Caki2 (cell line): ENCODE data around the gene SNX25. TPM values are rescaled to one million over a fixed set of nuclear protein-coding genes. Genes with fewer than 3 reads are reported as not detected.
A peak's percentile ranks its signal among the peaks of the same experiment; 100 is the strongest.
"Not testable (repeated sequence)": the region's sequence is repeated elsewhere in the genome, so short reads cannot be mapped to it uniquely, and the experiment has no call there.

Experiments
- DNase-seq: peaks from one replicate; pipeline ENCODE4 v3.0.0-alpha.2; 2015; ENCODE audit warnings: low read depth
- in situ Hi-C: cut with HindIII; loops from 2 replicates; pipeline ENCODE4 v1.10.0; 2016; ENCODE audit warnings: low sequenced_read_pairs, low pct_unique_long_range_greater_than_20kb, mixed read lengths
- total RNA-seq: library from RNA; depleted of rRNA; stranded (reverse); fragments of >200 nt; shearing (Covaris generic); gene quantifications from 2 replicates; pipeline ENCODE4 v1.2.3, GENCODE V29; 2014; ENCODE audit warnings: low replicate concordance

The SNX25 gene
- total RNA-seq, 1 experiment from 2014 or later, result 26.2 TPM

DNA sequence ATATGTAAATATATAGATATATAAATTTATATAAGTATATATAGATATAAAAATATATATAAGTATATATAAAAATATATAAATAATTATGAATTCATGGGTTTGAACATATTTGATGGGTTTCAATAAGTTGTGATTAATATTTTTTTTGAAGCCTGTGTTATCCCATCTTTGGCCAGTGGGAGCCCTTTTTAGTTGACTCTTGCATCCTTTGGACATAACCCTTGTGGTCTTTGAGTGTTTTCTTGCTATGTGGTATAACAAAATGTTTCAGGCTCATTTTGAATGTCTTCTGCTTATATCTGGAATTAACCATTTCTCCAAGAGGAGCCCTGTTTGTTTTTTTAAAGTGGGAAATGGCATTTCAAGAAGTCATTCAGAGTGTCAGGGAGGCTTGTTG is 15.2 kb downstream of the SNX25 start:
- DNase-seq, result no peak
- in situ Hi-C loops, result no loop called here

DNA sequence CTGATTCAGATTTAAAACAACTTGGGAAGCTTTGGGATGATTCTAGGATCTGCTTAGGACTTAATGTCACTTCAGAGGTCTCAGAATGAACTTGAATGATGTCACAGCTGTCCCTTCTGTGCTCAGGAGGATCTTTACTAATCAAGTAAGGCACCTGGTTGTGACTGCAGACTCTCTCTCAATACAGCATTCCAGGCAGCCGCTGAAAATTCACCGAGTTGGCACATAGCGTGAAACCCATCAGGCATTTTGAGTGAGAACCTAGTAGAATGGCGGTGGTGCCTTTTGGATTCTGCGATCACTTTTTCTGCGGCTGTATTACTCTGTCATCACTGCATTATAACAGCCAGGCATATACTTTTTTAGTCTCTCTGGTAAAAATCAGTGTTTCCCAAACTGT is 16.5 kb downstream of the SNX25 start:
- DNase-seq, result no peak
- in situ Hi-C loops, result no loop called here

DNA sequence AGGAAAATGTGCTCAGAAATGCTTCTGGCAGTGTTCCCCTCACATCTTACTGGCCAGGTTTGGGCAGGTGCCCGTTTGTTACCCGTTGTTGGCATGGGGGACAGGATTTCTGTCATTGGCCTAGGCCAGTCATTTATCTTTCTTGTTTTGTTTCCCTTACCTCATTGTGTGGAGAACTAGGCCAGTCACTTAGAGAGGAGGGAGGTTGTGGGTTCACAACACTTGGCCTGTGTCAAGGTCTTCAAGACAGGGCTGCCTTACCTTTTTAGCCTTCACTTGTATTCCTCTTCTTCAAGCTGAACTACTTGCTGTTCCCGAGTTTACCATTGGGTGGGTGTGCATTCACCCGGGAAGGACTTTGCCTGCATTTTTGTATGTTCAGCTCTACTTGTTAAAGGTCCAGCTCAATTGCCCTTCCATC is 17.7 kb downstream of the SNX25 start:
- in situ Hi-C loops, result no loop called here
- peak; percentile 63 for DNase-seq

DNA sequence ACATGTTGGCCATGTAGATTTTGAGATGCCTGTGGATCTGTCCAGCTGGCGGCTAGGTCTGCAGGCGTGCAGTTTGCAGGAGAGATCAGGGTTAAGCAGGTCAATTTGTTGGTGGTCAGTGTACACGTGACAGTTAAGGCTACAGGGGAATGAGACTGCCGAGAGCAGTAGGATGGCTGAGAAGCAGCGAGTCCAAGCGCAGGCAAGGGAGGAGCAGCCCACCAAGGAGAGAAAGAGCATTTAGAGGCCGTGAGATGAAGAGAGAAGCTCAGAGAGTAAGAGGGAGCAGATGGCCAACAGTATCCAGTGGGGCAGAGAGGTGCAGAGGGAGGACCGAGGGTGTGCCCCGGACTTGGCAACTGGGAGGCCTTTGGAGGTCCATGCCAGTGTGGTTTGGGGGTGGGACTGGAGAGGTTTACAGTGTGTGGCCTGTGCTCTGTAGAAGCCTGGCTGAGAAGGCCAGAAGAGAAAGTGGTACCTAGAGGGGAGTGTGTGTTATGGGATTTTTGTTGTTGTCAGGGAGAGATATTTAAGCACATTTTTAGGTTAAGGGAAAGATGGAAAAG is 18.4 kb downstream of the SNX25 start:
- in situ Hi-C loops, result no loop called here
- no peak for DNase-seq

DNA sequence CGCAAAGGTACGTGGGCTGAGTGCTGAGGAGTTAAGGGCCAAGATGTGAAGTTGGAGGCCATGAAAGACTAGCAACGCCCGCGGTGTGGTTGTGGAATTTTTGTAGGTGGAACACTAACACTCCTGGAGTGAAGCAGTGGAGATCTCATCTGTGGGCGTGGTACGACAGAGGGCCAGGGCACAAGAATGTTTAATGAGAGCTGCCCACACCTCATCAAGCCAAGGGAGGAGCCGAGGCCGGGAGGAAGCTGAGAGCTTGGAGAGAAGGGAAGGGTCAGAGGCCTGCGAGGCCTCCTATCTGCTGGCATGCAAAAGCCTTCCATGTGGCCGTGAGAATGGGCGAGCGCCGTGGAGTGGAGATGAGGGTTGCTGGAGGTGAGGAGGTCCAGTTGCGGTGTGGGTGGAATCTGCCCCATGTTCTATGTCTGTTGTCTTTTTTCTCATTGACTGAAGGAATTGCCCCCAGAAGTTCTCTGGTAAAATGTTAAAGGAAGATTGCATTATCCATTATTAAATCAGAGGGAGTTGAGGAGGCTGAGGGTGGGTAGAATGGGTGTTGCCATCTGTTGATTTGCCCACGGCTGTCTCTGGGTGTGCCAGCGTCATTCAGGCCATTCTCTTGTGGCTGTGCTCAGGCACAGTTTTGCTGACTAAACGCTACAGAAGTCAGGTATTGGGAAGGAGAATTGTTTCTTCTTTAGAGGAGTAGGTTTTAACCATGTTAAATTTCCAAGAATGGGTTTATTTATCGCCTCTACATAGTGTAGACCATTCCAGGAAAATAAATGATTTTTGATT is 19.8 kb downstream of the SNX25 start:
- peak; percentile 83 for DNase-seq

DNA sequence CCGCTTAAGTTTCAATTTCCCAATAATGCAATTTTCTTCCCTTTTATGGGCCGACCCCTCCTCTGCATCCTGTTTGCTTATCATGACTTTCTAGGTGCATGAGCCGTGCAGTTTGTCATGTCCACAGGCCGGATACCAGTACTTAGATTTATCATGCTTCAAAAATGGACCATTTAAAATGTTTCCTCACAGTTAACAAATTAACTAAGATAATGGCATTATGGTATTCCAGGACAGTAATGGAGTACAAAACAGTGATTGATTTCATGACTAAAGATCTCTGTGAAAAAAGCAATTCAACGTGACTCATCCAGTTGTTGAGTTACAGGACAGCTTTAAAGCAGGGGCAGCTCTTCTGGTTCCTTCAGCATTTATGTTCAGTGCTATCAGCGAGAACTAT is 23.0 kb downstream of the SNX25 start:
- peak; percentile 90 for DNase-seq
- in situ Hi-C loops, result no loop called here

More for the DNA sequence above, 19.8 kb downstream of the SNX25 start:
- in situ Hi-C loops, result no loop called here

DNA sequence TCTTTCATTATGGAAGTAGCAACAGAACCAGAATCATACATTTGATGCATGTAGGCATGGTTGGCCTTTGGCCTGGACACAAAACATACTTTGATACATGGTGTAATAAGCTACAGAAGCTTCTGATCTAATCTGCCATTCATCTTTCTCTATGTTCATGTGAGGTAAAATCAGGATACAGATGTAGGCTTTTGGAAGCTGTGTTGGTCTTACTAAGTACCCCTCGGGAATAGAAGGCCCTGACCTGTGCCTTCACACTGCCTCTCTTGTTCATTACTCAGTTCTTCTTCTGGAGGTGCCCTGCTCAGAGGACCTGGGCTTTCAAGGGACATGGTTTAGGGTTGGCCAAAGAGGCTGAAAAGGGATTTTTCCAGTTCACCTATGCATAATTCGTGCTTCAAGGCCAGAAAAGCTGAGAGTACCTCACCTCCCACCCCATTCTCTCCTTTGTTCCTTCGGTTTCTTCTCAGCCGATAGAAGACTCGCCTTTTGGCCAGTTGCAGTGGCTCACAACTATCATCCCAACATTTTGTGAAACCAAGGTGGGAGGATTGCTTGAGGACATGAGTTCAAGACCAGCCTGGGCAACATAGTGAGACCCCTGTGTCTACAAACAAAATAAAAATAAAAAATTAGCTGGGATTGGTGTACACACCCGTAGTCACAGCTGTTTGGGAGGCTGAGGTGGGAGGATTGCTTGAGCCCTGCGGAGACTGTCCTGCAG is 25.9 kb downstream of the SNX25 start:
- in situ Hi-C loops, result no loop called here
- no peak for DNase-seq

DNA sequence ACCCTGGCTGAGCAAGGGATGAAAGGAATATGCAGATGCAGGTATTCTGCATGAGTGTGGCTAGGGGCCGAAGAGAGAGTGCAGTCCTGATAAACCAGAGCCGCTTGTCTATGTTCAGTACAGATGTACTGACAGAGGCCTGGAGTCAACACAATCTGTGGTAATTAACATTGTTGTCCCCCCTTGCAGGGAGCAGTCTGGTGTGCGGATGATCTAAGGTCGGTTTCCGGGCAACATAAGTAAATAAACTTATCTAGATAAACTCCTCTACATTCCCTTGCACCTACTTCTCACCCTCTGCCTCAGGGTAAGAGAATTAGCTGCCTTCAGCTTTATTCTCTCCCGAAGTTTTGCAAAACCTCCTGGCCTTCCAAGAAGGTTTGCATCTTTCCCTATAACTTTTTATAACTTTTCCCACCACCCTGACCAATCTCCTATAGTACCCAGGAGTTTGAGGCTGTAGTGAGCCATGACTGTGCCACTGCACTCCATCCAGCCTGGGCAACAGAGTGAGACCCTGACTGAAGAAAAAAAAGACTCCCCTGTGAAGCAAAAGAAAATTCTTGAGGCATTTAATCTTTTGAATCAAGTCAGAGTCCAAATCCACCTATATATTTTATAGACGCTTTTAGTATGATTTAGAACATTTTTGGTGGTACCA is 26.6 kb downstream of the SNX25 start:
- DNase-seq, result peak; percentile 69
- in situ Hi-C loops, result no loop called here

DNA sequence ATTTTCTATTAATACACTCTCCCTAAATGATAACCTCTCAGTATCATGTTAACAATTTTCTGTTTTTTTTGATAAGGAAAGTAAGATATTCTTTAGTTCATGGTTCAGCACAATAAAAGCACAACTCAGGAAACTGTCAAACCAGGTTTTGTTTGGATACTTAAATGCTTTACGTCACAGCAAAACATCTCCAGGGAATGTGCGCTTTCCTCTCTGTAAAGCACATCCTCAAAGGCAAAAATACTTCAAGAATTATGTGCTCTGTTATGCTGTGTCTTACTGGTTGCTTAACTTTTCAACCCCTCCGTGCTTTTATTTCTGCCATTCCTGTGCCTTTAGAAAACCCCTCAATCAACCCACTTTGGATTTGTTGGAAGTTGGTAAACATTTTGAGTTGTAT is 27.8 kb downstream of the SNX25 start:
- no peak for DNase-seq
- in situ Hi-C loops, result no loop called here

DNA sequence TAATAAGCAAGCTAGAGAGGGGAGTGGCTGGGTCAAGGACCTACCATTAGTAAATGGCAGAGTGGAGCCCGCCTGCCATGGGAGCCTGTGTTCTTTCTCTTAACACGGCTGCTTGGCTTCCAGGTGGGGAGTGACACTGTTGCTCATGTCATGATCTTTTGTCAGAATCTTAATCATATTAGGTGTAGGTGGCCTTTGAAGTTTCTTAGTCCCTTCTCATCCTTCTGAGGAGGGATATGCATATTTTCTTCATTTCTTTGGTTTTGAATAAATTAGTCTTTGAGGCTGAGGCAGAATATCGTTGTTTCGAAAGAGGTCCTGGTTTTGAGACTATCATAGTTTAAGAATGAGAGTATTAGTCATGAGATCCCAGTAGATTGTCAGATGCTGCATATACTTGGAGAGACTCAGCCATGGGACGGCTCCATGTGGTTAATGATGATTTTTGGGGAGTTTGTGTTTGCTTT is 28.9 kb downstream of the SNX25 start:
- peak; percentile 16 for DNase-seq
- in situ Hi-C loops, result no loop called here

DNA sequence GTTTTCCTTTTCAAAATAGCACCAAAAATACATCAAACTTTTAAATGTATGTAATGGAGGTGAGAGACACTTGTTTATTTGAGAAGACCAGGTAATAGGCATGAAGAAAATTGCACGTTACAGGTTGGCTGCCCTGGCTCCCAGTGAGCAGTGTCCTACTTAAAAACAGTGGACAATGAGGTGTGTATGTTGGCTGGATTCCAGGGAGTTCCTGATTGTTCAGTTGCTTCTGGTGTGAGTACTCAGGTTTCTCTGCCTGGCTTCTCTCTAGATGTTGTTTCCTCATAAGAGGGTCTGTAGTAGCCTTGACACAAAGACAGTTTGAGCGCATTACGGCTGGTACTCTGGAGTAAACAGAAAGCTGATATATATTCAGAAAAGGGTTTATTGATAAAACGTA is 29.4 kb downstream of the SNX25 start:
- peak; percentile 24 for DNase-seq
- in situ Hi-C loops, result no loop called here

DNA sequence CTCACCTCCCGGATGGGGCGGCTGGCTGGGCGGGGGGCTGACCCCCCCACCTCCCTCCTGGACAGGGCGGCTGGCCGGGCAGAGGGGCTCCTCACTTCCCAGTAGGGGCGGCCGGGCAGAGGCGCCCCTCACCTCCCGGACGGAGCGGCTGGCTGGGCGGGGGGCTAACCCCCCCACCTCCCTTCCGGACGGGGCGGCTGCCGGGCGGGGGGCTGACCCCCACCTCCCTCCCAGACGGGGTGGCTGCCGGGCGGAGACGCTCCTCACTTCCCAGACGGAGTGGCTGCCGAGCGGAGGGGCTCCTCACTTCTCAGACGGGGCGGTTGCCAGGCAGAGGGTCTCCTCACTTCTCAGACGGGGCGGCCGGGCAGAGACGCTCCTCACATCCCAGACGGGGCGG is 31.1 kb downstream of the SNX25 start:
- in situ Hi-C loops, DNase-seq: not testable (repeated sequence)

DNA sequence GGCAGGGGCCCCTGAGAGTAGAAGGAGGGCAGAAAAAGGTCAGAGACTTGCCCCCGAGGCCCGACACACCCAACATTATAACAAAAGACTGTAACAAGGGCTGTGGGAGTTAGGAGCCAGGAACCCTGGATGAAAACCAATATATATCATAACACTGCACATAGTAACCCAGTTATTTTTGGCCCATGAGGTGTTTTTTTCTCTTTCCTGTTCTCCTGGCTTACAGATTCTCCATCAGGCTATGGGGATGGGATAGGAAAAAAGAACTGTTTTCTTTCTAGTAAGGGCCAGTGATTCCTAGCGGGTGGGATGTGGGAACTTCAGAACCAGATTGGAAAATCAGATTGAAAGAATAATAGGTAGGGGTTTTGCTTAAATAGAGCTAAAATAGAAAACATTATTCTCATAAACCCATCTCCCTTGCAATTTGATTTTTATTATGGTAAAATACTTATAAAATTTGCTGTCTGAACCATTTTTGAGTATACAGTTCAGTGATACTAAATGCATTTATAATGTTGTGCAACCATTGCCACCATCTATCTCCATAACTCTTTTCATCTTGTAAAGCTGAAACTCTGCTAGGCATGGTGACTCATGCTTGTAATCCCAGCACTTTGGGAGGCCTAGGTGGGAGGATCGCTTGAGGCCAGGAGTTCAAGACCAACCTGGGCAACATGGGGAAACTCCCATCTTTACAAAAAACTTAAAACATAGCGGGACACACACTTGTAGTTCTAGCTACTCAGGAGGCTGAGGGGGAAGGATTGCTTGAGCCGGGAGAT is 33.5 kb downstream of the SNX25 start:
- DNase-seq, result no peak
- in situ Hi-C loops, result no loop called here

DNA sequence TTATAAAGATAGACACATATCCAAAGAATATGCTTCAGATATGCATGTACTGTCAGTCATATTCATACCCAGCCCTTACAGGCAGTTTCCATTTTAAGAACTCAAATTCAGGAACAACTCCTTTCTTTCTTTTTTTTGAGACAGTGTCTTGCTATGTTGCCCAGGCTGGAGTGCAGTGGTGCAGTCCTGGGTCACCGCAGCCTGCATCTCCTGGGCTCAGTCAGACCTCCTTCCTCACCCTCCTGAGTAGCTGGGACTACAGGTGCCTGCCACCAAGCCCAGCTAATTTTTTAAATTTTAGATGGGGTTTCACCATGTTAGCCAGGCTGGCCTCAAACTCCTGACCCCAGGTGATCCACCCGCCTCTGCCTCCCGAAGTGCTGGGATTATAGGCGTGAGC is 34.5 kb downstream of the SNX25 start:
- in situ Hi-C loops, result no loop called here

DNA sequence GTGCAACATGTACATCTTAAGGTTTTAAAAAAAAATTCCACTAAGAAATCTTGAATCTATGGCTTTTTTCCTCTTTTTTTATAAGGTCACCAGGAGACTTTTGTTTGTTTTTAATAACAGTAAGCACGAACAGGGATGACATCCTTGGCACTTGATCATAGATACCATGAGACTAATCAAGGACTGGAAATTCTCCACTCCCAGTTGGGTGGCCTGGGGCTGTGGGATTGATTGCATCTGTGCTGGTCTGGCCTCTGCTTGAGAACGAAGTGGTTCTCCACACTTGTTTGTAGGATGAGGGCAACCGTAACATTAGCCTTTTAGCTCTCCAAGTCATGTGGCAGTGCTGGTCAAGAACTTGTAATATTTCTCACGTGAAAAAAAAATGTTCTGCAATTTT is 35.4 kb downstream of the SNX25 start:
- in situ Hi-C loops, result no loop called here
- no peak for DNase-seq

More for the DNA sequence above, 34.5 kb downstream of the SNX25 start:
- DNase-seq, result no peak

DNA sequence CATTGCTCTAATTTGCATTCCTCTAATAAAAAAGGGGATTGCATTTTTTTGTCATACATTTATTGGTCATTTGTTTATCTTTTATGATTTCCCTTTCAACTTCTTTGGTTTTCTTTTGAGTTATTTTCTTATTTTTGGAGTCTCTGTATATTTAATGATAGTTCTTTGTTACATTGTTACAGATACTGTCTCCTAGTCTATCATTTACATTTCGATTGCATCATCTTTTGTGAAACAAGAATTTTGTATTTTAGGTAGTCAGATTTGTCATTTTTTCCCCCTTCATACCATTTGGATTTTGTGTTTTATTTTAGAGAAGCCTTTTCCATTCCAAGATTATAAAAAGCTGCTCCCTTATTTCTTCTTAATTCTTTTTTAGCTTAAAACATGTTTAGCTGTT is 37.1 kb downstream of the SNX25 start:
- DNase-seq, result no peak
- in situ Hi-C loops, result no loop called here

DNA sequence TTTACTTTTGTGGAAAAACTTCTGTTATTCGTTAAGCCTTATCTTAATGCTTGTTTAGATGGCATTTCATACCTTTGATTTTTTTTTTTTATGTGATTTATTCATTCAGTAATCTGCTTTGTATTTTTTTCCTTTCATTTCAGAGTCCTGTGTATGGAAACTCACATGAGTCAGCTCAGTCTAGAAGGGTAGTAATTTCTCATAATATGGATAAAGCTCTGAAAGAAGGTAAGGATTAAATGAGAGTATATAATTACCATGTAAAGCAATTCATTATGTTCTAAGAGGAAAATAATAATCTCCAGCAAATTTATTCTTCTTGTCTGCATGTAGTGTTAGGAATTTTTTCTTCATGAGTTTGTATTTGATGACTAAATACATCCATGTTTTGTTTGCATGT is 37.8 kb downstream of the SNX25 start:
- in situ Hi-C loops, result no loop called here
- no peak for DNase-seq

DNA sequence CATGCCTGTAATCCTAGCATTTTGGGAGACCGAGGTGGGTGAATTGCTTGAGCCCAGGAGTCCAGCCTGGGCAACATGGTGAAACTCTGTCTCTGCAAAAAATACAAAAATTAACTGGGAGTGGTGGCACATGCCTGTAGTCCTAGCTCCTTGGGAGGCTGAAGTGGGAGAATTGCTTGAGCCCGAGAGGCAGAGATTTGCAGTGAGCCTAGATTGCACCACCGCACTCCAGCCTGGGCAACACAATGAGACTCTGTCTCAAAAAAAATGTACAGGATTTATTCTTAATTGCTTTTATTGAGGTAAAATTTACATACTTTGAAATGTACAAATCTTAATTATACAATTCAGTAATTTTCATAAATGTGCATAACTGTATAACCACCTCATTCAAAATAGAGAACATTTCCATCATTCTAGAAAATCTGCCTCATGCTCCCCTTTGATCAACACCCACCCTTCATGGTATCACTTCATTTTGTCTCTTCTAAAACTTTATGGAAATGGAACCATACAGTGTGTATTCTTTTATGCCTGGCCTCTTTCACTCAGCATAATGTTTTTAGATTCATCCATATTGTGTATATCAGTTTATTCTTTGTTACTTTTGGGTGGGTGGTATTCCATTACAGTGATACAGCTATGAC is 39.1 kb downstream of the SNX25 start:
- DNase-seq, result no peak
- in situ Hi-C loops, result no loop called here
